K562 (cell line): ENCODE results near the gene MESP1.

ENCODE experiments used
- BACH1 ChIP-seq: fragments of 200-800 bp; sonication (Bioruptor generic); IDR thresholded peaks from 2 replicates; pipeline ENCODE4 v1.6.1; 2016; ENCODE audit warnings: missing genetic modification characterization, missing compliant biosample characterization
- TCF7 ChIP-seq: sonication (generic); IDR thresholded peaks from 2 replicates; pipeline ENCODE4 v1.6.1; 2016; ENCODE audit warnings: antibody characterized with exemption, borderline replicate concordance
- ZNF121 ChIP-seq: sonication (generic); formaldehyde crosslinking; conservative IDR thresholded peaks from 2 replicates; pipeline ENCODE4 v1.8.0; 2022; ENCODE audit warnings: missing genetic modification reagents

DNA sequence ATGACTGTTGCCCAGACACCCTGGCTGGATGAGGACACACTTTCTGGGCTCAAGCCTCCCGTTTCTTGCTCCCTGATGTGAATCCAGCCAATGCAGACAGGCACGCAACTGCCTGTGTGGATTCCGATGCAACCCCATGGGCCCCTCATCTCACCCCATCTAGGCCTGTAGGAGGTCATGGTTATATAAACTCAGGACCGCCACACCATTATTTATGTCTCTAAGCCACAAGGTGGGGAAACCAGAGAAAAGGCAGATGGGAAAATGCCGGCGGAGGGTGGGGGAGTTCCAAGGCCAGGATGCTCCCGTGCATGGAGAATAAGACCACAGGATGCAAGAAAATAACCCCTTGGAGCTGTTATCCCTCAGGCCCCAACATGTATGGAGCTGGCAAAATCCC, 2.0 kb downstream of the MESP1 start:
- TF ChIP-seq BACH1 (tag) (no peak), ZNF121 (no peak), TCF7 (no peak)
